ENCODE measurements around the gene PIGS.

PIGS gene

GRCh38 chr17:28505986-28506665, 65.2 kb downstream of the PIGS start, which contains the start of gene FOXN1:
Gene FOXN1, plus strand, starts transcription at chr17:28506348. Its CDS starts 17,622 bp downstream, at chr17:28523970.
- DNase-seq = no peak

GRCh38 chr17:28503420-28503819, 67.9 kb downstream of the PIGS start:
- no peak for DNase-seq
